Astrocyte of the cerebellum (primary cell): Measurements from ENCODE around the gene DBNDD2.

Experiments
- DNase-seq: peaks from one replicate; pipeline ENCODE4 v3.0.0-alpha.2; 2011; ENCODE audit warnings: low read depth
- H3K4me3 ChIP-seq: 2 replicates; pipeline ENCODE4 v1.5.1; 2011; ENCODE audit warnings: mild to moderate bottlenecking, low read depth, low read length, moderate library complexity
- CTCF ChIP-seq: IDR thresholded peaks from 2 replicates; pipeline ENCODE4 v1.5.1; 2012; ENCODE audit warnings: low read length, low read depth, moderate library complexity, mild to moderate bottlenecking; ENCODE audit errors: missing control alignments
- in situ Hi-C: cut with HindIII; loops from 2 replicates; pipeline ENCODE4 v1.10.0; 2017; ENCODE audit warnings: low sequenced_read_pairs

The DBNDD2 gene

GRCh38 chr20:45412653-45413052 lies 4.6 kb downstream of the DBNDD2 start:
- no peak for TF ChIP-seq CTCF
- in situ Hi-C loops = no loop called here
- H3K4me3 ChIP-seq = no peak overlapping the region
- no peak for DNase-seq

GRCh38 chr20:45413479-45413878 lies 5.4 kb downstream of the DBNDD2 start:
- DNase-seq = no peak
- no peak overlapping the region for H3K4me3 ChIP-seq
- in situ Hi-C loops = no loop called here
- TF ChIP-seq CTCF = no peak

- peak; percentile 29 for DNase-seq
- H3K4me3 ChIP-seq = peak within 1 kb of the TSS; percentile 86
- in situ Hi-C loops = no loop called here
- TF ChIP-seq CTCF = no peak
Measured at GRCh38 chr20:45415822-45416637, 7.9 kb downstream of the DBNDD2 start, which contains the start of gene PIGT. Gene PIGT, plus strand, starts transcription at chr20:45416141. Its CDS starts 16 bp downstream, at chr20:45416157.

- in situ Hi-C loops = no loop called here
- TF ChIP-seq CTCF = no peak
- peak overlapping the region; percentile 86 for H3K4me3 ChIP-seq
- DNase-seq = no peak
Measured at GRCh38 chr20:45416917-45417316, 8.8 kb downstream of the DBNDD2 start.

- no peak for TF ChIP-seq CTCF
- in situ Hi-C loops = no loop called here
- no peak overlapping the region for H3K4me3 ChIP-seq
- DNase-seq = peak; percentile 99
Measured at GRCh38 chr20:45419188-45420091, 11.4 kb downstream of the DBNDD2 start.

GRCh38 chr20:45420125-45420524 lies 12.0 kb downstream of the DBNDD2 start:
- TF ChIP-seq CTCF = no peak
- in situ Hi-C loops = no loop called here
- DNase-seq = no peak
- H3K4me3 ChIP-seq = no peak overlapping the region
